Astrocyte (in vitro differentiated cells and primary cell): ENCODE measurements around the gene TET1. TPM values are rescaled to one million over a fixed set of nuclear protein-coding genes. Genes with fewer than 3 reads are reported as not detected.
"Not testable (repeated sequence)": the region's sequence is repeated elsewhere in the genome, so short reads cannot be mapped to it uniquely, and the experiment has no call there.

Experiments
- DNase-seq: peaks from one replicate; pipeline ENCODE4 v3.0.0-alpha.2; 2010; ENCODE audit warnings: low read depth
- FAIRE-seq: peaks from 2 replicates; lab custom pipeline; 2011; peaks lifted over from hg19 to GRCh38; lab: Jason Lieb, UNC
- H2AFZ ChIP-seq: 2 replicates; pipeline ENCODE4 v1.6.0; 2012; ENCODE audit warnings: low read depth, low read length, inconsistent platforms
- H3K27ac ChIP-seq: 2 replicates; pipeline ENCODE4 v1.5.1; 2011; ENCODE audit warnings: low read depth, low read length, inconsistent platforms
- H3K27me3 ChIP-seq: 2 replicates; pipeline ENCODE4 v1.6.0; 2011; ENCODE audit warnings: low read length, inconsistent platforms; ENCODE audit not compliant: insufficient read depth
- H3K36me3 ChIP-seq: 2 replicates; pipeline ENCODE4 v1.5.1; 2011; ENCODE audit warnings: low read length, inconsistent platforms; ENCODE audit not compliant: insufficient read depth
- H3K4me1 ChIP-seq: 2 replicates; pipeline ENCODE4 v1.5.1; 2011; ENCODE audit warnings: low read length, inconsistent platforms; ENCODE audit not compliant: insufficient read depth
- H3K4me2 ChIP-seq: 2 replicates; pipeline ENCODE4 v1.6.0; 2012; ENCODE audit warnings: low read length, inconsistent platforms
- H3K4me3 ChIP-seq: 2 replicates; pipeline ENCODE4 v1.5.1; 2011; ENCODE audit warnings: low read depth, mild to moderate bottlenecking, low read length, inconsistent platforms; ENCODE audit not compliant: insufficient read depth
- H3K79me2 ChIP-seq: 2 replicates; pipeline ENCODE4 v1.6.0; 2012; ENCODE audit warnings: mild to moderate bottlenecking, low read length, inconsistent platforms; ENCODE audit not compliant: insufficient read depth
- H3K9ac ChIP-seq: 2 replicates; pipeline ENCODE4 v1.6.0; 2012; ENCODE audit warnings: mild to moderate bottlenecking, low read length, inconsistent platforms
- H3K9me3 ChIP-seq: 2 replicates; pipeline ENCODE4 v1.5.1; 2012; ENCODE audit warnings: low read depth, mild to moderate bottlenecking, low read length, inconsistent platforms; ENCODE audit not compliant: insufficient read depth
- H4K20me1 ChIP-seq: 2 replicates; pipeline ENCODE4 v1.6.0; 2012; ENCODE audit warnings: low read length, inconsistent platforms; ENCODE audit not compliant: insufficient read depth
- H3K27ac Mint-ChIP-seq: one replicate; pipeline ENCODE4 v1.8.0; 2021; ENCODE audit warnings: mild to moderate bottlenecking, mixed read lengths; ENCODE audit not compliant: unreplicated experiment
- H3K27me3 Mint-ChIP-seq: one replicate; pipeline ENCODE4 v1.8.0; 2021; ENCODE audit warnings: low read depth, mixed read lengths; ENCODE audit not compliant: unreplicated experiment
- H3K36me3 Mint-ChIP-seq: one replicate; pipeline ENCODE4 v1.8.0; 2021; ENCODE audit warnings: low read depth, mixed read lengths; ENCODE audit not compliant: unreplicated experiment
- H3K4me1 Mint-ChIP-seq: one replicate; pipeline ENCODE4 v1.8.0; 2021; ENCODE audit warnings: low read depth, mixed read lengths; ENCODE audit not compliant: unreplicated experiment
- H3K4me3 Mint-ChIP-seq: one replicate; pipeline ENCODE4 v1.8.0; 2021; ENCODE audit warnings: mild to moderate bottlenecking, moderate library complexity, mixed read lengths; ENCODE audit not compliant: unreplicated experiment
- H3K9me3 Mint-ChIP-seq: one replicate; pipeline ENCODE4 v1.8.0; 2021; ENCODE audit warnings: mild to moderate bottlenecking, mixed read lengths; ENCODE audit not compliant: unreplicated experiment
- CTCF ChIP-seq: IDR thresholded peaks from 2 replicates; pipeline ENCODE4 v1.5.1; 2011; ENCODE audit warnings: low read depth, mild to moderate bottlenecking, inconsistent platforms, low read length, moderate library complexity; ENCODE audit not compliant: insufficient read depth
- EZH2 ChIP-seq: IDR thresholded peaks from 2 replicates; pipeline ENCODE4 v1.6.1; 2012; ENCODE audit warnings: mild to moderate bottlenecking, low read length, inconsistent platforms; ENCODE audit not compliant: insufficient read depth
- total RNA-seq: library from RNA; stranded (reverse); gene quantifications from 2 replicates; pipeline ENCODE4 v1.2.1, GENCODE V29; 2021

Gene TET1
- total RNA-seq, 1 donor from 2014 or later, result 7.1 TPM

- Histone ChIP-seq H3K79me2 (no peaks in the 10 kb centered on the region), H3K4me3 (no peak overlapping the region), H3K27ac (no peak overlapping the region), H3K9me3 (no peaks in the 10 kb centered on the region), H3K9ac (no peak overlapping the region), H4K20me1 (no peaks in the 10 kb centered on the region), H3K27me3 (no peaks in the 10 kb centered on the region), H3K4me2 (no peak overlapping the region), H2AFZ (no peak overlapping the region), H3K4me1 (no peaks in the 10 kb centered on the region), H3K36me3 (no peaks in the 10 kb centered on the region)
- no peaks in the 10 kb centered on the region for H3K9me3 Mint-ChIP-seq
- TF ChIP-seq EZH2, result no peak
- TF ChIP-seq CTCF, result no peak
- DNase-seq (peak; percentile 42), FAIRE-seq (no peak)
- H3K36me3 Mint-ChIP-seq, result peaks cover 4% of the 10 kb centered on the region
- H3K4me3 Mint-ChIP-seq, result no peak overlapping the region
- no peak overlapping the region for H3K27ac Mint-ChIP-seq
- H3K4me1 Mint-ChIP-seq, result peaks cover 6% of the 10 kb centered on the region
- no peaks in the 10 kb centered on the region for H3K27me3 Mint-ChIP-seq
Measured at GRCh38 chr10:68606918-68607317, 46.8 kb downstream of the TET1 start.

- H2AFZ ChIP-seq, H3K4me2 ChIP-seq, H3K27ac ChIP-seq, FAIRE-seq, DNase-seq, H3K27ac Mint-ChIP-seq, H3K79me2 ChIP-seq, H3K4me3 ChIP-seq, H3K9ac ChIP-seq, H4K20me1 ChIP-seq, H3K27me3 ChIP-seq, H3K36me3 Mint-ChIP-seq, H3K4me1 Mint-ChIP-seq, H3K36me3 ChIP-seq, H3K4me3 Mint-ChIP-seq, H3K9me3 Mint-ChIP-seq, H3K27me3 Mint-ChIP-seq, H3K4me1 ChIP-seq, H3K9me3 ChIP-seq: not testable (repeated sequence)
Measured at GRCh38 chr10:68610023-68610422, 49.9 kb downstream of the TET1 start.

GRCh38 chr10:68611227-68611626 lies 51.1 kb downstream of the TET1 start:
- H4K20me1 ChIP-seq, result no peaks in the 10 kb centered on the region
- Mint-ChIP-seq H3K27me3 (no peaks in the 10 kb centered on the region), H3K4me3 (no peak overlapping the region), H3K36me3 (peaks cover 7% of the 10 kb centered on the region), H3K27ac (no peak overlapping the region), H3K4me1 (no peaks in the 10 kb centered on the region), H3K9me3 (no peaks in the 10 kb centered on the region)
- TF ChIP-seq EZH2 (no peak), CTCF (no peak)
- no peak overlapping the region for H2AFZ ChIP-seq
- peaks cover 3% of the 10 kb centered on the region for H3K36me3 ChIP-seq
- H3K27ac ChIP-seq, result no peak overlapping the region
- H3K4me2 ChIP-seq, result no peak overlapping the region
- H3K9me3 ChIP-seq, result no peaks in the 10 kb centered on the region
- no peaks in the 10 kb centered on the region for H3K27me3 ChIP-seq
- no peaks in the 10 kb centered on the region for H3K79me2 ChIP-seq
- FAIRE-seq (no peak), DNase-seq (no peak)
- H3K4me1 ChIP-seq, result no peaks in the 10 kb centered on the region
- no peak overlapping the region for H3K4me3 ChIP-seq
- no peak overlapping the region for H3K9ac ChIP-seq

- not testable (repeated sequence) for H3K27ac Mint-ChIP-seq, H3K27ac ChIP-seq, H3K9me3 Mint-ChIP-seq, H2AFZ ChIP-seq, H3K4me3 Mint-ChIP-seq, H3K27me3 Mint-ChIP-seq, H3K4me1 ChIP-seq, H3K4me2 ChIP-seq, H3K36me3 Mint-ChIP-seq, DNase-seq, FAIRE-seq, H4K20me1 ChIP-seq, H3K36me3 ChIP-seq, H3K4me3 ChIP-seq, H3K9me3 ChIP-seq, H3K27me3 ChIP-seq, H3K9ac ChIP-seq, H3K79me2 ChIP-seq, H3K4me1 Mint-ChIP-seq
Measured at GRCh38 chr10:68613974-68614373, 53.8 kb downstream of the TET1 start.

GRCh38 chr10:68617691-68618090 lies 57.6 kb downstream of the TET1 start:
- H4K20me1 ChIP-seq, H3K4me3 Mint-ChIP-seq, DNase-seq, H3K9me3 ChIP-seq, H3K9me3 Mint-ChIP-seq, H3K27ac Mint-ChIP-seq, H3K4me2 ChIP-seq, H3K36me3 Mint-ChIP-seq, H3K4me3 ChIP-seq, H3K36me3 ChIP-seq, H3K9ac ChIP-seq, H3K79me2 ChIP-seq, H3K27me3 ChIP-seq, FAIRE-seq, H3K27ac ChIP-seq, H3K4me1 Mint-ChIP-seq, H3K4me1 ChIP-seq, H2AFZ ChIP-seq, H3K27me3 Mint-ChIP-seq: not testable (repeated sequence)
